GM12878 (cell line): Measurements from ENCODE around the gene NFATC2.

Experiments used
- ESRRA ChIP-seq: IDR thresholded peaks from 2 replicates; pipeline ENCODE4 v1.6.1; 2012; ENCODE audit warnings: mild to moderate bottlenecking, low read length, improper control_type of control experiment
- ETV6 ChIP-seq, 2 experiments: fragments of 450-650 bp in 1 of 2; IDR thresholded peaks in 1 of 2; conservative IDR thresholded peaks in 1 of 2; 2 replicates each; pipeline ENCODE4 v1.6.1; 2014; ENCODE audit warnings: antibody characterized with exemption in 1 of 2, borderline replicate concordance in 1 of 2, low read depth in 1 of 2, mild to moderate bottlenecking in 1 of 2, moderate library complexity in 1 of 2
- FOXK2 ChIP-seq: fragments of 450-650 bp; IDR thresholded peaks from 2 replicates; pipeline ENCODE4 v1.6.1; 2017; ENCODE audit warnings: mild to moderate bottlenecking, moderate library complexity
- NBN ChIP-seq: fragments of 450-650 bp; IDR thresholded peaks from 2 replicates; pipeline ENCODE4 v1.6.1; 2016
- TF ChIP-seq, protein P1 (sequence below), 3 experiments: IDR thresholded peaks in 2 of 3; conservative IDR thresholded peaks in 1 of 3; 2 replicates each; pipeline ENCODE4 v1.5.1; 2011; ENCODE audit warnings: low read depth in 3 of 3, low read length in 3 of 3, mild to moderate bottlenecking in 3 of 3, control low read depth in 2 of 3, moderate library complexity in 2 of 3, inconsistent platforms in 1 of 3, mixed read lengths in 1 of 3; ENCODE audit not compliant: control insufficient read depth in 2 of 3, insufficient read depth in 1 of 3; ENCODE audit errors: extremely low read depth in 1 of 3
- TF ChIP-seq, protein P2 (sequence below): IDR thresholded peaks from 2 replicates; pipeline ENCODE4 v1.6.1; 2012; ENCODE audit warnings: low read depth, low read length, improper control_type of control experiment

DNA sequence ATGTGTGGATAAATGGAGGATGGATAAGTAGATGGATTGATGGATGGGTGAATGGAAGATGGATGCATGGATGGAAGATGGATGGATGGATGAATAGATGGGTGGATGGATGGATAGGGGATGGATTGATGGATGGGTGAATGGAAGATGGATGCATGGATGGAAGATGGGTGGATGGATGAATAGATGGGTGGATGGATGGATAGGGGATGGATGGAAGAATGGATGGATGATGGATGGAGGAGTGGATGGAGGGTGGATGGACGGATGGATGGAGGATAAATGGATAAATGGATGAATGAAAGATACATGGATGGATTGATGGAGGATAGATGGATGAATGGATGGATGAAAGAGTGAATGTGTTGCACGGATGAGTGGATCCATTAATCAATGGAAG, 3.0 kb upstream of the NFATC2 start:
- no peak for TF ChIP-seq NBN
- no peak for TF ChIP-seq ESRRA
- TF ChIP-seq ETV6 (conservative IDR thresholded peaks at IDR 0.05 in 1 of 2, IDR thresholded peaks at IDR 0.05 in 1 of 2; ENCODE audit: borderline replicate concordance in 1 of 2, low read depth in 1 of 2): no peak
- TF ChIP-seq FOXK2: no peak
- TF ChIP-seq, protein P1, sequence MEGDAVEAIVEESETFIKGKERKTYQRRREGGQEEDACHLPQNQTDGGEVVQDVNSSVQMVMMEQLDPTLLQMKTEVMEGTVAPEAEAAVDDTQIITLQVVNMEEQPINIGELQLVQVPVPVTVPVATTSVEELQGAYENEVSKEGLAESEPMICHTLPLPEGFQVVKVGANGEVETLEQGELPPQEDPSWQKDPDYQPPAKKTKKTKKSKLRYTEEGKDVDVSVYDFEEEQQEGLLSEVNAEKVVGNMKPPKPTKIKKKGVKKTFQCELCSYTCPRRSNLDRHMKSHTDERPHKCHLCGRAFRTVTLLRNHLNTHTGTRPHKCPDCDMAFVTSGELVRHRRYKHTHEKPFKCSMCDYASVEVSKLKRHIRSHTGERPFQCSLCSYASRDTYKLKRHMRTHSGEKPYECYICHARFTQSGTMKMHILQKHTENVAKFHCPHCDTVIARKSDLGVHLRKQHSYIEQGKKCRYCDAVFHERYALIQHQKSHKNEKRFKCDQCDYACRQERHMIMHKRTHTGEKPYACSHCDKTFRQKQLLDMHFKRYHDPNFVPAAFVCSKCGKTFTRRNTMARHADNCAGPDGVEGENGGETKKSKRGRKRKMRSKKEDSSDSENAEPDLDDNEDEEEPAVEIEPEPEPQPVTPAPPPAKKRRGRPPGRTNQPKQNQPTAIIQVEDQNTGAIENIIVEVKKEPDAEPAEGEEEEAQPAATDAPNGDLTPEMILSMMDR (IDR thresholded peaks at IDR 0.05 in 2 of 3, conservative IDR thresholded peaks at IDR 0.05 in 1 of 3; ENCODE audit: control insufficient read depth in 2 of 3, extremely low read depth in 1 of 3, insufficient read depth in 1 of 3, low read depth in 3 of 3, low read length in 3 of 3): no peak
- TF ChIP-seq, protein P2, sequence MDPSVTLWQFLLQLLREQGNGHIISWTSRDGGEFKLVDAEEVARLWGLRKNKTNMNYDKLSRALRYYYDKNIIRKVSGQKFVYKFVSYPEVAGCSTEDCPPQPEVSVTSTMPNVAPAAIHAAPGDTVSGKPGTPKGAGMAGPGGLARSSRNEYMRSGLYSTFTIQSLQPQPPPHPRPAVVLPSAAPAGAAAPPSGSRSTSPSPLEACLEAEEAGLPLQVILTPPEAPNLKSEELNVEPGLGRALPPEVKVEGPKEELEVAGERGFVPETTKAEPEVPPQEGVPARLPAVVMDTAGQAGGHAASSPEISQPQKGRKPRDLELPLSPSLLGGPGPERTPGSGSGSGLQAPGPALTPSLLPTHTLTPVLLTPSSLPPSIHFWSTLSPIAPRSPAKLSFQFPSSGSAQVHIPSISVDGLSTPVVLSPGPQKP: no peak
